ENCODE results near the gene HCN2. TPM values are rescaled to one million over a fixed set of nuclear protein-coding genes. Genes with fewer than 3 reads are reported as not detected.

The HCN2 gene
- total RNA-seq, 1 experiment from 2014 or later = 9.2 TPM

GRCh38 chr19:643736-644135 is 54.1 kb downstream of the HCN2 start (continued):
- TF ChIP-seq AFF4 (CRISPR knock-in tag; IDR thresholded peaks at IDR 0.05; ENCODE audit: borderline replicate concordance) (no peak), ZNF416 (CRISPR knock-in tag; IDR thresholded peaks at IDR 0.05) (no peak), JUN (CRISPR knock-in tag; IDR thresholded peaks at IDR 0.05) (no peak), ZNF219 (CRISPR knock-in tag; IDR thresholded peaks at IDR 0.05; ENCODE audit: borderline replicate concordance) (no peak), RORB (CRISPR knock-in tag; IDR thresholded peaks at IDR 0.05) (no peak), ZNF121 (CRISPR knock-in tag; IDR thresholded peaks at IDR 0.05) (no peak), ZNF281 (CRISPR knock-in tag; IDR thresholded peaks at IDR 0.05) (no peak), MAX (CRISPR knock-in tag; IDR thresholded peaks at IDR 0.05) (no peak)

- ChIA-PET CTCF (no interaction called here), POLR2A (no interaction called here)
- peaks cover 2% of the 10 kb centered on the region for H3K27me3 Mint-ChIP-seq (ENCODE audit: low read depth)
- DNase-seq (ENCODE audit: low spot score) (no peak), ATAC-seq (no peak)
- H3K4me3 Mint-ChIP-seq = no peak overlapping the region
- H3K4me1 Mint-ChIP-seq = peaks cover 1% of the 10 kb centered on the region
- H3K9me3 Mint-ChIP-seq = no peaks in the 10 kb centered on the region
- TF ChIP-seq CBFB (CRISPR knock-in tag; IDR thresholded peaks at IDR 0.05; ENCODE audit: low read depth) (no peak), RELA (CRISPR knock-in tag; IDR thresholded peaks at IDR 0.05; ENCODE audit: borderline replicate concordance) (no peak), GABPB1 (CRISPR knock-in tag; IDR thresholded peaks at IDR 0.05) (no peak), ZNF121 (CRISPR knock-in tag; IDR thresholded peaks at IDR 0.05) (no peak), ZNF425 (CRISPR knock-in tag; conservative IDR thresholded peaks at IDR 0.05) (no peak), PREB (CRISPR knock-in tag; IDR thresholded peaks at IDR 0.05; ENCODE audit: borderline replicate concordance) (no peak), TEAD4 (CRISPR knock-in tag; IDR thresholded peaks at IDR 0.05) (no peak)
- H3K27ac Mint-ChIP-seq = no peak overlapping the region
- H3K36me3 Mint-ChIP-seq = no peaks in the 10 kb centered on the region; the same call in 1 of the 2 replicates
These were observed 54.7 kb downstream of the HCN2 start for GRCh38 chr19:644363-644762.

- Mint-ChIP-seq H3K27ac (no peak overlapping the region), H3K4me1 (no peaks in the 10 kb centered on the region), H3K9me3 (no peaks in the 10 kb centered on the region), H3K4me3 (no peak overlapping the region), H3K36me3 (no peaks in the 10 kb centered on the region; the same call in 1 of the 2 replicates), H3K27me3 (ENCODE audit: low read depth) (no peaks in the 10 kb centered on the region)
- DNase-seq (ENCODE audit: low spot score) (no peak), ATAC-seq (no peak)
- ChIA-PET POLR2A (no interaction called here), CTCF (interaction anchor here (0.8 kb wide), 1 partner anchor 89 kb away, joined by 3 read pairs; no protein-coding TSS in a partner anchor)
- no peak for TF ChIP-seq AR (CRISPR knock-in tag; IDR thresholded peaks at IDR 0.05)
These were observed 55.1 kb downstream of the HCN2 start for GRCh38 chr19:644789-645188.

Measured in WTC11 (cell line).